ENCODE results near the gene IL26. TPM values are rescaled to one million over a fixed set of nuclear protein-coding genes. Genes with fewer than 3 reads are reported as not detected.

IL26 gene
- total and polyA plus RNA-seq, 2 donors (not counting 3 experiments of a cell fraction or from before 2014, with no cell fraction given): not detected

DNA sequence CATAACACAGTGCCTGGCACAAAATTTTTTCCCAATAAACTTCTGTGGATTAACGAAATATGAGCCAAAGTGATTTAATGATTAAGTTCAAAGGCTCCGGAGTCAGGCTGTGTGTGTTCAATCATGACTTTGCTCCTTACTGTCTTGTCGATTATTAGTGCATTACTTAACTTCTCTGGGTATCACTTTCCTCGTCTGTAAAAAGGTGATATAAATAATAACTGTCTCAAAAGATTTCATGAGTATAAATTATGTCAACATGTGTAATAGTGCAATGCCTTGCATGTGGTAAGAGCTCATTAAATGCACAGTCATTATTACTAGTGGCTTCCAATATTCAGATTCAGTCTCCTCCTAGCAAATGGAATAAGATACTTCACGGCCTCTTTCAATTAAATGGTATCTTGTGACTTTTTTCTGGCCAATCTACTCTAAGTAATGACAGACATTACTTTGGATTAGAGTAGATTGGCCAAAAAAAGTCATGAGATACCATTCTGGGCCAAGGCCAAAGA lies 59.2 kb downstream of the IL26 start:
- ChIA-PET CTCF (no interaction called here), POLR2A (no interaction called here)
- Histone ChIP-seq H3K9me3 (replicated peaks; ENCODE audit: control insufficient read depth, insufficient read depth, low read length) (no peaks in the 10 kb centered on the region), H2AFZ (ENCODE audit: low read depth, low read length) (no peak overlapping the region), H3K36me3 (ENCODE audit: control insufficient read depth in 2 of 2, extremely low read depth in 1 of 2, insufficient read depth in 2 of 2, low read length in 2 of 2) (no peaks in the 10 kb centered on the region), H3K79me2 (ENCODE audit: control insufficient read depth, insufficient read depth, low read length) (no peaks in the 10 kb centered on the region), H3K4me1 (ENCODE audit: control insufficient read depth, extremely low read depth, insufficient read depth, low read length) (no peaks in the 10 kb centered on the region), H3K4me2 (ENCODE audit: insufficient read depth, low read length) (no peak overlapping the region), H4K20me1 (replicated peaks; ENCODE audit: control insufficient read depth, extremely low read depth, insufficient read depth, low read length) (no peaks in the 10 kb centered on the region), H3K27ac (ENCODE audit: insufficient read depth, low read depth, low read length) (no peak overlapping the region), H3K9ac (replicated peaks; ENCODE audit: extremely low read depth, insufficient read depth, low read length) (no peak overlapping the region), H3K27me3 (ENCODE audit: control insufficient read depth in 2 of 2, insufficient read depth in 2 of 2, low read length in 2 of 2) (no peaks in the 10 kb centered on the region), H3K9me1 (replicated peaks; ENCODE audit: control insufficient read depth, extremely low read depth, insufficient read depth, low read length) (no peaks in the 10 kb centered on the region), H3K4me3 (replicated peaks in 1 of 3; ENCODE audit: insufficient read depth in 1 of 3, low read depth in 1 of 3, low read length in 3 of 3) (no peak overlapping the region)
- no TSS peak for BruUV-seq (replicated peaks)
- DNase-seq (ENCODE audit: low read depth, low spot score) (no peak), FAIRE-seq (no peak)
- dilution Hi-C loops (cut with MboI; ENCODE audit: extremely low pct_ligation_motif_present, low sequenced_read_pairs) (no loop called here), intact Hi-C loops (cut with micrococcal nuclease) (no loop called here)
- no peak for TF ChIP-seq POLR2A (IDR thresholded peaks at IDR 0.05; ENCODE audit: low read depth, low read length)
- TF ChIP-seq, protein P1, sequence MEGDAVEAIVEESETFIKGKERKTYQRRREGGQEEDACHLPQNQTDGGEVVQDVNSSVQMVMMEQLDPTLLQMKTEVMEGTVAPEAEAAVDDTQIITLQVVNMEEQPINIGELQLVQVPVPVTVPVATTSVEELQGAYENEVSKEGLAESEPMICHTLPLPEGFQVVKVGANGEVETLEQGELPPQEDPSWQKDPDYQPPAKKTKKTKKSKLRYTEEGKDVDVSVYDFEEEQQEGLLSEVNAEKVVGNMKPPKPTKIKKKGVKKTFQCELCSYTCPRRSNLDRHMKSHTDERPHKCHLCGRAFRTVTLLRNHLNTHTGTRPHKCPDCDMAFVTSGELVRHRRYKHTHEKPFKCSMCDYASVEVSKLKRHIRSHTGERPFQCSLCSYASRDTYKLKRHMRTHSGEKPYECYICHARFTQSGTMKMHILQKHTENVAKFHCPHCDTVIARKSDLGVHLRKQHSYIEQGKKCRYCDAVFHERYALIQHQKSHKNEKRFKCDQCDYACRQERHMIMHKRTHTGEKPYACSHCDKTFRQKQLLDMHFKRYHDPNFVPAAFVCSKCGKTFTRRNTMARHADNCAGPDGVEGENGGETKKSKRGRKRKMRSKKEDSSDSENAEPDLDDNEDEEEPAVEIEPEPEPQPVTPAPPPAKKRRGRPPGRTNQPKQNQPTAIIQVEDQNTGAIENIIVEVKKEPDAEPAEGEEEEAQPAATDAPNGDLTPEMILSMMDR (IDR thresholded peaks at IDR 0.05; ENCODE audit: extremely low read depth in 1 of 2, insufficient read depth in 1 of 2, low read depth in 1 of 2, low read length in 2 of 2): no peak
- TF ChIP-seq GATA2 (IDR thresholded peaks at IDR 0.05; ENCODE audit: insufficient read depth, insufficient read length, low read depth, low read length): no peak
- TF ChIP-seq, protein P2, sequence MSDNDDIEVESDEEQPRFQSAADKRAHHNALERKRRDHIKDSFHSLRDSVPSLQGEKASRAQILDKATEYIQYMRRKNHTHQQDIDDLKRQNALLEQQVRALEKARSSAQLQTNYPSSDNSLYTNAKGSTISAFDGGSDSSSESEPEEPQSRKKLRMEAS (IDR thresholded peaks at IDR 0.05; ENCODE audit: insufficient read depth, insufficient read length): no peak
- no peak for TF ChIP-seq POLR2AphosphoS5 (IDR thresholded peaks at IDR 0.05; ENCODE audit: insufficient read depth, low read depth, low read length)
- no peak for TF ChIP-seq FOS (IDR thresholded peaks at IDR 0.05; ENCODE audit: borderline replicate concordance, insufficient read depth, low read length)
